Measurements from ENCODE around the gene PRR36.

GRCh38 chr19:7847664-7848063 lies 26.5 kb downstream of the PRR36 start:
- no peak for TF ChIP-seq CTCF (IDR thresholded peaks at IDR 0.05)
- TF ChIP-seq POLR2AphosphoS5 (IDR thresholded peaks at IDR 0.05): no peak
- no peak for TF ChIP-seq POLR2A (IDR thresholded peaks at IDR 0.05)
